LNCaP clone FGC (cell line): Measurements from ENCODE around the gene RRP8.
A peak's percentile ranks its signal among the peaks of the same experiment; 100 is the strongest.

Experiments used
- DNase-seq: peaks from one replicate; pipeline ENCODE4 v3.0.0-alpha.2; 2011; ENCODE audit warnings: low read depth
- H3K4me3 ChIP-seq: 2 replicates; pipeline ENCODE4 v1.5.1; 2011; ENCODE audit warnings: mild to moderate bottlenecking, low read depth, low read length, control low read depth
- TF ChIP-seq, protein P1 (sequence below): IDR thresholded peaks from 2 replicates; pipeline ENCODE4 v1.5.1; 2012; ENCODE audit warnings: mild to moderate bottlenecking; ENCODE audit not compliant: control insufficient read depth, insufficient read depth; ENCODE audit errors: extremely low read depth

Gene RRP8

DNA sequence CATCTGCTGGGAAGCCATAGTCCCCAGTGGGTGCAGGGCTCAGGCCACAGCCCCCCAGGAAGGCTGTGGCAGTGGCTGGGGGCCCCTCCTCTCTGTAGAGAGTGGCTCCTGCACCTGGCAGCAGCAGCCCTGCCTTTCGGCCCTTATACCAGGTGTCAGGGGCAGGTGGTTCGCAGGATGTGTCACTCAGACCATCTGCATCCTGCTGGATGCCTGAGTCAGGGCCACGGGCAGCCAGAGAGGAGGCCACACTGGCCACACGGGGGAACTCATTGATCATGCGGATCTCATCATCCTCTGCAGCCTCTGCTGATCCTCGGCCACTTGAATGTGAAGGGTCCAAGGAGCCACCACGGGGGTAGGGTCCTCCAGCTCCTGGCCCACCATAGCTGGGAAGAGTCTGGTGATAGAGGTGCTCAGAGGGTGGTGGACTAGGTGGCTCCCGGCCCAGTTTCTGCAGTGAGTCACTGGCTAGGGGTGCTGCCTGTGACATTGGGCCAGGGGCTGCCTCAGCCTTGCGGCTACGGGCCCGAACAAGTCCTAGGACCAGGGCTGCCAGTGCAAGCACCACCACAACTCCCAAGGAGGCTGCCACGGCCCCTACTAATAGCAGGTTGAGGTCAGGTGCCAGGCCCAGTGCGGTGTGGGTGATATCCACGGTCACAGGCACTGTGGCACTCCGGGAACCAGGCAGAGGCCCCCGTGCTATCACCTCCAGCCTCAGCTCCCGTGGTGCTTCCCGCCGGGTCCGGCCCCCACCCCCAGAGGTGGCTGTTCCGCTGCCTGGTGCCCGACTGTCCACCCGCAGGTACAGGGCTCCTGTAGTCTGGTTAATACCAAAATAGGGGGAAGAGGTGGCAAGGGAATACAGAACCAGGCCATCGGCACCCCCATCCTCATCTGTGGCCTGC lies 19.1 kb upstream of the RRP8 start:
- H3K4me3 ChIP-seq = no peak overlapping the region
- DNase-seq = no peak
- TF ChIP-seq, protein P1, sequence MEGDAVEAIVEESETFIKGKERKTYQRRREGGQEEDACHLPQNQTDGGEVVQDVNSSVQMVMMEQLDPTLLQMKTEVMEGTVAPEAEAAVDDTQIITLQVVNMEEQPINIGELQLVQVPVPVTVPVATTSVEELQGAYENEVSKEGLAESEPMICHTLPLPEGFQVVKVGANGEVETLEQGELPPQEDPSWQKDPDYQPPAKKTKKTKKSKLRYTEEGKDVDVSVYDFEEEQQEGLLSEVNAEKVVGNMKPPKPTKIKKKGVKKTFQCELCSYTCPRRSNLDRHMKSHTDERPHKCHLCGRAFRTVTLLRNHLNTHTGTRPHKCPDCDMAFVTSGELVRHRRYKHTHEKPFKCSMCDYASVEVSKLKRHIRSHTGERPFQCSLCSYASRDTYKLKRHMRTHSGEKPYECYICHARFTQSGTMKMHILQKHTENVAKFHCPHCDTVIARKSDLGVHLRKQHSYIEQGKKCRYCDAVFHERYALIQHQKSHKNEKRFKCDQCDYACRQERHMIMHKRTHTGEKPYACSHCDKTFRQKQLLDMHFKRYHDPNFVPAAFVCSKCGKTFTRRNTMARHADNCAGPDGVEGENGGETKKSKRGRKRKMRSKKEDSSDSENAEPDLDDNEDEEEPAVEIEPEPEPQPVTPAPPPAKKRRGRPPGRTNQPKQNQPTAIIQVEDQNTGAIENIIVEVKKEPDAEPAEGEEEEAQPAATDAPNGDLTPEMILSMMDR = no peak

DNA sequence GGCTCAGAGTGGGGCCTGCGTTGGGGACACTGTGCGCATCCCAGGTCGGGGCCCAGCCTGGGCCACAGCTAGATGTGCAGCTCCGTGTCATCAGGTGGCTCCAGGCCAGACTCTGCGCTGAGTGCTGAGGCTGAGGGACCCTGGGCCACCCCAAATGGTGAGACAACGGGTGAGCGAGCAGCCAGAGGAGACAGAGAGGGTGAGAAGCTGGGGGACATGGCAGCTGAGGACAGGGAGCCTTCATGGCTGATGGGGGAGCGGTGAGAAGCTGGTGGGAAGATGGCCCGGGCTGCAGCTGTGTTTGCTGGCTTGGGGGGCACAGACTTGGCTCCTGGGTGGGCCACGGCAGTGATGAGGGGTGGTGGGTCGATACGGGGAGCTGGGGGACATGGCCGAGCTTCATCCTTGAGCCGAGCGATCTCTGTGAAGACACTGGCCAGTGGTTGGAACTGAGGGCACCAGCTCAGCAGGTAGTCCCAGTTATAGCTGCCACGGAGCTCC lies 18.3 kb upstream of the RRP8 start:
- H3K4me3 ChIP-seq = no peak overlapping the region
- DNase-seq = no peak
- TF ChIP-seq, protein P1 = no peak

DNA sequence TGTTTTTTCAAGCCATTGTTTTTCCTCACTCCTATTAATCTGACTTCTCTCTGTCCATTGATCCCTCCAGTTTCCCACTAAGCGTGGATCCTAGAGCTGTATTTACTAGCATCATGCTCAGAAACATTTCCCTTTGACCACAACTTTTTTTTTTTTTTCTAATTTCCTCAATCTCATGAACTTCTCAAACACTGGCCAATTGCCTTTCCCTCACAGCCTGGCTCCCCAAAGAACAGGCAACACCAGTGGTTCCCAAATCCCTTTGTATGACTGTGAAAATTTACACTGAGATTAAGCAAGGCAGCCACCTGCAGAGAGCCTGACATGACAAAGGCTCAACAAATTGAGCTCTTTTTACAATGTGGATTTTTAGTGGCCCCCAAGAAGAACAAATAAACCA lies 17.2 kb upstream of the RRP8 start:
- TF ChIP-seq, protein P1 = no peak
- DNase-seq = no peak

DNA sequence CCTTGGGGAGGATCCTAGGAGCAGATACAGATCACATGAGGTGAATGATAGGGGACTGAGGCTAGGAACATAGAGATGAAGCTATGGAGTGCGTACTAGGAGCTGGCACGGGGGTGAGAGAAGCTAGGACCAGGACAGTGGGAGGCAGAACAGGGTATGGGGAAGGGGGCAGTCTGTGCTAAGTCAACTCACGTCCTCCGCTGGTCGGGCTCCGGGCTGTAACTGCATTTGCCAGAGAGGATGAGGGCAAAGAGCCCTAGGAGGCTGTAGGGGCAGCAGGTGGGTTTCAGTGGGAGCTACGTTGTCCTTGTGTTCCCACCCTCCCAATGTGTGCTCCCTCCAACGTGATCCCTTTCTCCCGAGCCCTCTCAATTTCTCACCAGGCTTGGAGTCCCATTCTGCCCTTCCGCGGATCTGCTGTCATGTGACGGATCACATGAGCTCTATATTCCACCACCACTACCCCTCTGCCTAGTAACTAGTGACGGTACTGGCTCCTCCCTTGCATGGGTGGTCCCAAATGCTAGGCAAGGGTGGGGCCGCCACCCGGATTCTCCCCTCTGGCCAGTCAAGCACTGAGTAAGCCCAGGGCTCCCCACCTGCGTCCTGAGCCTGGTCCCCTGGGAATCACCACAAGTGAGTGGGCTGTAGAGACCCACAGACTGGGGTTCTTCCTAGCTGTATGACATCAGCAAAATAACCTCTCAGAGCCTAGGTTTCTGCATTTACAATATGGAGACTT lies 15.8 kb upstream of the RRP8 start, which contains the start of gene TPP1:
Gene TPP1 (minus strand): TSS at position 419 of the 742 bp plus-strand sequence. CDS start 22 bp downstream, at position 397.
- TF ChIP-seq, protein P1 = no peak
- peak within 1 kb of the TSS; percentile 97 for H3K4me3 ChIP-seq
- DNase-seq = peak; percentile 72

More for the DNA sequence above, 17.2 kb upstream of the RRP8 start:
- H3K4me3 ChIP-seq = no peak overlapping the region

DNA sequence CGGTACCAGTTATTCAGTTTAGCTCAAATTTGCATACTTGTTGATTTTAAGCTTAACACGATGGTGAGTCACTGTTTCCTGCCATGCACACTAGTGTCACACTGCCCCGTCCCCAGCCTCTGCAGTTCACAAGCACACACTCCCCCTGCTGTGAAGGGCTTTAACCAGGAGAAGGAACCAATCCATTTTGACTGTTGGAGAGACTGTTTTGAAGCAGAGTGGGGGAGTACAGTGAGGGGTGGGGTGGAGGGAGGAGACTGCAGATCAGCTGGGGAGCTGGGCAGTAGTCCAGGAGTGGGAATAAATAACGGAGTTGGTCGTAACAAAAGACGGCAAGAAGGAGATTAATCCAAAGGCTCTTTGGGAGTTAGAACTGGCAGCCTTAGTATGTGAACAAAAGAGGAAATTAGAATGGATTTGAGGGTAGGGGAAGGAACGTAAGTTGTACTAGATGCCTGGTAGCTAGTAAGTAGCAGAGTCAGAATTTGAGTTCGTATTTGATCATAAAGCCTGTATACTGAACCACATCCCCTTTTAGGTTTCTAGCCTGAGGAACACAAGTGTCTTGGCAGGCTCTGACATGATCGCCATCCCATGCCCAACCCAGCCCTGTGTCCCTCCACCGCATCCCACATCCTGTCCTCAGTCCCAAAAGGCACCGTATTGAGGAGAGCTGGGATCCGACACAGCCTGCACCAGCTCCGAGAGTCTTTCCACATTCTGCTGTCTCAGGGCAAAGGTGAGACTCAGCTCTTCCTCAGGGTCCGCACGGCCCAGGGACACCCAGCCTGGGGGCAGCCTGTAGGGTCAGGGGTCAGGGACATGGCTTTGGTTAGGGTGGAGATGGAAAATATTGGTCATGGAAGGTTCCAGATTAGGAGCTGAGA lies 14.9 kb upstream of the RRP8 start:
- H3K4me3 ChIP-seq = peak overlapping the region; percentile 97
- DNase-seq = no peak
- TF ChIP-seq, protein P1 = no peak

DNA sequence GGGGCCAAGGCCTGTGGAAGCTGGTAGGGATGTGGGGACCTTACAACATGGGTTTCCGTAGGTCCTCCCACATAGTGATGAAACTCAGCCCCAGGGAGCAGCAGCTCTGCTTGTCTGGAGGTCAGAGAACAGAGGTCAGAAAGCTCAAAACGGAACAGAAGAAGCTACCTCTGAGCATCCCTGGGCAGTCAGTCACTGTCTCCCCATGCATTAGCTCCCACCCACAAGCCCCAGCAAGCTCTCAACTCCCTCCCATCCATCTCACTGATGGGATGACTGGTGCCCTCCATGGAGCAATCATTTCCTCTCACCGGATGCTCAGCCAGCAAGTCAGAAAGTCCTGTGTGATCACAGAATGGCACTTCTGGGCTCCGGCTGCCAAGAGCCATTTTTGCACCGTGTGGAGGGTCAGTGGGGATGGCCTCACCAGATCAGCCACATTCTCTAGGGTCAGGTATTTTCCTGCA lies 13.9 kb upstream of the RRP8 start:
- TF ChIP-seq, protein P1 = no peak
- no peak for DNase-seq
- H3K4me3 ChIP-seq = no peak overlapping the region
